Middle frontal gyrus (tissue), 1 donor: ENCODE data around the gene SEMA4G.

Experiments
- DNase-seq: peaks from one replicate; pipeline ENCODE4 v3.0.0-alpha.2; 2015; ENCODE audit warnings: low spot score; ENCODE audit errors: extremely low spot score

The SEMA4G gene

GRCh38 chr10:100986952-100987684, 17.8 kb downstream of the SEMA4G start, which contains the start of the genes MRPL43 and TWNK:
Gene MRPL43, minus strand, starts transcription at chr10:100987497. Its CDS starts 54 bp downstream, at chr10:100987443.
Gene TWNK, plus strand, starts transcription at chr10:100987543. Its CDS starts 668 bp downstream, at chr10:100988211.
- DNase-seq = peak; percentile 82

GRCh38 chr10:100987685-100988049, 18.4 kb downstream of the SEMA4G start:
- DNase-seq = no peak

GRCh38 chr10:100988166-100988565, 18.9 kb downstream of the SEMA4G start:
- no peak for DNase-seq

- no peak for DNase-seq
Observed at GRCh38 chr10:100989088-100989487, 19.8 kb downstream of the SEMA4G start.

GRCh38 chr10:100993986-100994708, 24.8 kb downstream of the SEMA4G start:
- no peak for DNase-seq

GRCh38 chr10:100995181-100995580, 25.9 kb downstream of the SEMA4G start:
- DNase-seq = no peak

- no peak for DNase-seq
Observed at GRCh38 chr10:100996678-100997359, 27.5 kb downstream of the SEMA4G start.

GRCh38 chr10:100997360-100998182, 28.3 kb downstream of the SEMA4G start:
- DNase-seq = no peak

GRCh38 chr10:100998183-100998990, 29.1 kb downstream of the SEMA4G start:
- peak; percentile 83 for DNase-seq

- DNase-seq = peak; percentile 74
Observed at GRCh38 chr10:100998991-100999741, 29.9 kb downstream of the SEMA4G start.

- no peak for DNase-seq
Observed at GRCh38 chr10:100999742-101000126, 30.4 kb downstream of the SEMA4G start, which contains the start of gene LZTS2. Gene LZTS2, plus strand, starts transcription at chr10:100999808. Its CDS starts 2,731 bp downstream, at chr10:101002539.

GRCh38 chr10:101000127-101000914, 31.0 kb downstream of the SEMA4G start:
- no peak for DNase-seq

GRCh38 chr10:101000915-101001658, 31.8 kb downstream of the SEMA4G start:
- DNase-seq = no peak

- no peak for DNase-seq
Observed at GRCh38 chr10:101001659-101002035, 32.3 kb downstream of the SEMA4G start.

- DNase-seq = no peak
Observed at GRCh38 chr10:101002456-101002855, 33.2 kb downstream of the SEMA4G start.

GRCh38 chr10:101003639-101004206, 34.4 kb downstream of the SEMA4G start:
- DNase-seq = no peak

GRCh38 chr10:101005361-101005760, 36.1 kb downstream of the SEMA4G start:
- DNase-seq = no peak
